ENCODE results near the gene PPIL1. TPM values are rescaled to one million over a fixed set of nuclear protein-coding genes. Genes with fewer than 3 reads are reported as not detected.

PPIL1 gene
- total RNA-seq, 4 donors from 2014 or later: 13.5 to 28.5 (median 24.0) TPM

DNA sequence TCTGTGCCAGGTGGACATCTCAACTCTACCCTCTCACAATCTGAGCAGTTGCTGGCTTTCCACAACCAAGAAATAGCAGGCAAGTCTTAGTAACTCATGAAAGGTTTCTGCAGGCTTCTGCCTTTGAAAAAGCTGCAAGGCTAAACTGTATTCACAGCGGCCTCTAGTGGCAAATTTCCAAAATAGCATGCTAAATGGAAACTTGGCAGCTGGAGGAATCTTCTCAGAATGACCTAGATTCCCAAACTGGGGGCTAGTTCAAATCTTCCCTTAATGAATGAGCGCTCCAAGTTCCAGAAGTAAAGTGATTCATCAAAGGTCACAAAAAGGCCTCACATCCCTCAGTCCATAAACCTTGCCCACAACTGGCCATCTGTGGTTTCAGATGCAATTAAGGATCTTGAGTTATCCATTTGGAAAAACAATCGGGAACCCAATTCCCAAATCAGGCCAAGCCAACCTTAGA is 23.4 kb downstream of the PPIL1 start:
- WGBS, 2 donors (ENCODE audit: low coverage in 1 of 2): 28 to 29% methylated on average over 3 of the region's 3 CpGs
- Histone ChIP-seq H3K4me1 (peaks cover 0 to 41% (median 0%) of the 10 kb centered on the region in 3 donors), H3K36me3 (peaks cover 0 to 17% of the 10 kb centered on the region in 2 donors), H3K9me3 (no peaks in the 10 kb centered on the region), H3K27me3 (no peaks in the 10 kb centered on the region), H3K4me3 (no peak overlapping the region), H3K27ac (peak overlapping the region in 3 of 4 donors; percentile 21 to 57 (median 44))
- TF ChIP-seq POLR2AphosphoS5 (IDR thresholded peaks at IDR 0.05): peak; percentile 69
- no peak for TF ChIP-seq POLR2A (IDR thresholded peaks at IDR 0.05)
- TF ChIP-seq, protein P1, sequence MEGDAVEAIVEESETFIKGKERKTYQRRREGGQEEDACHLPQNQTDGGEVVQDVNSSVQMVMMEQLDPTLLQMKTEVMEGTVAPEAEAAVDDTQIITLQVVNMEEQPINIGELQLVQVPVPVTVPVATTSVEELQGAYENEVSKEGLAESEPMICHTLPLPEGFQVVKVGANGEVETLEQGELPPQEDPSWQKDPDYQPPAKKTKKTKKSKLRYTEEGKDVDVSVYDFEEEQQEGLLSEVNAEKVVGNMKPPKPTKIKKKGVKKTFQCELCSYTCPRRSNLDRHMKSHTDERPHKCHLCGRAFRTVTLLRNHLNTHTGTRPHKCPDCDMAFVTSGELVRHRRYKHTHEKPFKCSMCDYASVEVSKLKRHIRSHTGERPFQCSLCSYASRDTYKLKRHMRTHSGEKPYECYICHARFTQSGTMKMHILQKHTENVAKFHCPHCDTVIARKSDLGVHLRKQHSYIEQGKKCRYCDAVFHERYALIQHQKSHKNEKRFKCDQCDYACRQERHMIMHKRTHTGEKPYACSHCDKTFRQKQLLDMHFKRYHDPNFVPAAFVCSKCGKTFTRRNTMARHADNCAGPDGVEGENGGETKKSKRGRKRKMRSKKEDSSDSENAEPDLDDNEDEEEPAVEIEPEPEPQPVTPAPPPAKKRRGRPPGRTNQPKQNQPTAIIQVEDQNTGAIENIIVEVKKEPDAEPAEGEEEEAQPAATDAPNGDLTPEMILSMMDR (IDR thresholded peaks at IDR 0.05): peak in 3 of 4 experiments; percentile 63 to 78 (median 72)
- TF ChIP-seq EP300 (IDR thresholded peaks at IDR 0.05): no peak
- peak; percentile 67 for ATAC-seq

DNA sequence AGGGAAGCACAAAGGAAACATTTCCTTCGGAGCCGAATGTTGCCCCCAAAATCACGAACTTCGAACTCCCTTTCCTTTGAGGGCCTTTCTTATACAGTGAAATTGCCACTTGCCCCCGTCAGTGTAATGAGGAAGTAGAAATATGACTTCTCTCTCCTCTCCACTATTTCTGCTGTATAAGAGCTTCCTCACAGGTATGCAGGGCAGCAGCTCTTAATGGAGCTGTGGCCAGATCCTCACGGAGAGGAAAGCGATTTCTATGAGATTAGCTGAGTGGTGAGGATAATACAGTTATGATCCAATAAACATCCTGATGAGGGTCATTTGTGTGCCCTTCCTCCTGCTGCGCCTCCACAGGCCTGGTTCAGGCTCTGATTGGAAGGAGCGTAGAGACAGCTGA is 24.6 kb downstream of the PPIL1 start:
- H3K27ac ChIP-seq: no peak overlapping the region
- H3K4me3 ChIP-seq: no peak overlapping the region
- ATAC-seq: no peak
- no peaks in the 10 kb centered on the region for H3K9me3 ChIP-seq
- peaks cover 0 to 5% of the 10 kb centered on the region in 2 donors for H3K36me3 ChIP-seq
- no peaks in the 10 kb centered on the region for H3K27me3 ChIP-seq
- TF ChIP-seq POLR2AphosphoS5 (IDR thresholded peaks at IDR 0.05) (no peak), EP300 (IDR thresholded peaks at IDR 0.05) (no peak), POLR2A (IDR thresholded peaks at IDR 0.05) (no peak)
- TF ChIP-seq, protein P1 (IDR thresholded peaks at IDR 0.05): no peak
- 85 to 93% methylated on average over 4 to 8 of the region's 9 CpGs for WGBS, 2 donors (ENCODE audit: low coverage in 1 of 2)
- peaks cover 0 to 35% (median 0%) of the 10 kb centered on the region in 3 donors for H3K4me1 ChIP-seq

DNA sequence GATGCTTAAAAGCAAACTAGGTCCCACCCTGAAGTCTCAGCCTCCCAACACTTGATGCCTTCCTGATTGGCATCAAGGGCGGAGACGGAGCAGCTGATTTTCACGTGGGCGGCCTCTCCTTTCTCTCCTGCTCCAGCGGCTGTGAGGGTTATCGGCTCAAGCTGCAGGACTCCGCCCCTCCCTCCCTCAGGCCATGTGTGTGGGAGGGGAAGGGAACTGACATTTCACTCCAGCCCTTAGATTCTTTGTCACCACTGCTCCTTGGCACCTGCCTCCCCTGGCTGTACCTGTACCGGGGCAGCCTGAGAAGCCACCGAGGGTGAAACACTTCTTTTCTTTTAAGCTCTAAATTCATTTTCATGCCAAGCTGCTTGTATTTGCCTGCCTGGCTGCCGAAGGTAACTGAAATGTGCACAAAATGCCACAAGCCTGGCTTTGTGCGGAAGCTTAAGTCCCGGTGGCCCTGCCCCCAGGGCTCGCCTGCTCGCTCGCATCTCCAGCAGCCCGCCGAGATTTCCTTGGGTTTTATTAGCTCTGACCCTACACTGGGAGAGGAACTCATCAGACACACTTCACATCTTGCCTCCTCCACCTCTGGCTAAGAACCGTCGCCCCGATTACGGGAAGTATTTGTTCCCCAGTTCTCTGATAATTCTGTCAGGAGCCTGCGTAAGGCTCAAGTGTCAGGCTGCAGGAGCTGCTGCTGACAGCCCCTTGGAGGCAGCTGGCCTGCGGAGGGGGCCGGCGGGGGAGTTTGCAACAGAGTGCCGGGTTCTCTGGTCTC is 25.8 kb downstream of the PPIL1 start:
- no peak overlapping the region for H3K27ac ChIP-seq
- no peak for TF ChIP-seq POLR2A (IDR thresholded peaks at IDR 0.05)
- TF ChIP-seq, protein P1 (IDR thresholded peaks at IDR 0.05): no peak
- no peak for TF ChIP-seq EP300 (IDR thresholded peaks at IDR 0.05)
- no peak for TF ChIP-seq POLR2AphosphoS5 (IDR thresholded peaks at IDR 0.05)
- no peak for ATAC-seq
- WGBS, 2 donors (ENCODE audit: low coverage in 1 of 2): 34 to 38% methylated on average over 10 of the region's 26 CpGs
- H3K4me1 ChIP-seq: peaks cover 0 to 35% (median 0%) of the 10 kb centered on the region in 3 donors
- no peaks in the 10 kb centered on the region for H3K27me3 ChIP-seq
- no peaks in the 10 kb centered on the region for H3K36me3 ChIP-seq
- no peak overlapping the region for H3K4me3 ChIP-seq
- H3K9me3 ChIP-seq: no peaks in the 10 kb centered on the region

DNA sequence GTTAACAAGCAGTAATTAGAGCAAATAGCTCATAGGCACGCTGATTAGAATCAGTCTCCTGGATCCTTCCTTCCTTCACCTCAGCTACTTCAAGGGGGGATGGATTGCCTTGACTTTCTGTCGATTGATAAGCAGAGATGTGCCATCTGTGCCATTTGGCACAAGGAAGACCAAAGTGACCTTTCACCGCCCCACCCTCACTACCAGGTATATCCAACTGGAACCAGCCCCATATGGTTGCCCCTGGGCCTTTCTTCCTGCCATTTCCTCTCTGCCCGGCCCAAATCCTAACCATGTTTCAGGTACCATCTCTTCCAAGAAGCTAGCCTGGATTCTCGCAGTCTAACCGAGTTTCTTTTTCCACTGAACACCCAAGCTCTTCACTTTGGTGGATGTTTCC is 26.6 kb downstream of the PPIL1 start:
- Histone ChIP-seq H3K4me3 (no peak overlapping the region), H3K36me3 (no peaks in the 10 kb centered on the region), H3K9me3 (no peaks in the 10 kb centered on the region), H3K27me3 (no peaks in the 10 kb centered on the region), H3K27ac (no peak overlapping the region), H3K4me1 (peaks cover 0 to 28% (median 0%) of the 10 kb centered on the region in 3 donors)
- 94% methylated on average over 2 to 4 of the region's 6 CpGs for WGBS, 2 donors (ENCODE audit: low coverage in 1 of 2)
- no peak for ATAC-seq
- TF ChIP-seq, protein P1 (IDR thresholded peaks at IDR 0.05): no peak
- TF ChIP-seq POLR2A (IDR thresholded peaks at IDR 0.05) (no peak), EP300 (IDR thresholded peaks at IDR 0.05) (no peak), POLR2AphosphoS5 (IDR thresholded peaks at IDR 0.05) (no peak)

DNA sequence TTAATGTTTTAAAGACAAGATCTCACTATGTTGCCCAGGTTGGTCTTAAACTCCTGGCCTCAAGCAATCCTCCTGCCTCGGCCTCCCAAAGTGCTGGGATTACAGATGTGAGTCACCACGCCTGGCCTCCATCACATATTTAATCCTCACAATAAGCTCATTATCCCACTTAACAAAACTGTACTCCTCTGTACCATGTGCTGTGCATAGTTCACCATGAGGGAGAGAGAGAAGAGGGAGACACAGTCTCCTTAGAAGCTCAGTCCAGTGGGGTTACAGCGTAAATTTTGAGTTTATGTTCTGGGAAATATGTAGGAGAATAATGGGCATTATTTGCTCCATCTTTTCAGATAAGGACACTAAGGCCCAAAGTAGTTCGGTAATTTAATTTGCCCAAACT is 27.5 kb downstream of the PPIL1 start:
- TF ChIP-seq POLR2AphosphoS5 (IDR thresholded peaks at IDR 0.05): no peak
- Histone ChIP-seq H3K27ac (no peak overlapping the region), H3K4me1 (peaks cover 0 to 21% (median 0%) of the 10 kb centered on the region in 3 donors), H3K27me3 (no peaks in the 10 kb centered on the region), H3K4me3 (no peak overlapping the region), H3K36me3 (no peaks in the 10 kb centered on the region), H3K9me3 (no peaks in the 10 kb centered on the region)
- ATAC-seq: no peak
- 95 to 97% methylated on average over 4 of the region's 4 CpGs for WGBS, 2 donors (ENCODE audit: low coverage in 1 of 2)
